Spleen (tissue), 11 donors: ENCODE measurements around the gene ARF6. TPM values are rescaled to one million over a fixed set of nuclear protein-coding genes. Genes with fewer than 3 reads are reported as not detected.

ENCODE experiments used
- DNase-seq: peaks from one replicate; pipeline ENCODE4 v3.0.0-alpha.2; 2020
- H3K27ac ChIP-seq, 8 donors: fragments of 200-600 bp; sonication (generic) in 7 of 8; 1 replicate in 4 of 8; 2 replicates in 4 of 8; pipeline versions ENCODE4 v1.5.0 to v1.8.0; 2016 to 2021; ENCODE audit warnings: inconsistent platforms in 4 of 8, mild to moderate bottlenecking in 4 of 8, moderate library complexity in 1 of 8
- H3K27me3 ChIP-seq, 7 donors: fragments of 200-600 bp; sonication (generic) in 6 of 7; replicated peaks in 1 of 7; 1 replicate in 4 of 7; 2 replicates in 3 of 7; pipeline versions ENCODE4 v1.5.0 to v1.8.0; 2016 to 2021; ENCODE audit warnings: inconsistent platforms in 3 of 7, mild to moderate bottlenecking in 1 of 7
- H3K36me3 ChIP-seq, 6 donors: fragments of 200-600 bp; sonication (generic) in 5 of 6; 1 replicate in 4 of 6; 2 replicates in 2 of 6; pipeline versions ENCODE4 v1.5.0 to v1.8.0; 2016 to 2021; ENCODE audit warnings: inconsistent platforms in 2 of 6
- H3K4me1 ChIP-seq, 6 donors: fragments of 200-600 bp; sonication (generic) in 5 of 6; 1 replicate in 3 of 6; 2 replicates in 3 of 6; pipeline versions ENCODE4 v1.5.0 to v1.8.0; 2016 to 2021; ENCODE audit warnings: inconsistent platforms in 3 of 6
- H3K4me3 ChIP-seq, 8 donors: fragments of 200-600 bp; sonication (generic) in 7 of 8; 1 replicate in 4 of 8; 2 replicates in 4 of 8; pipeline versions ENCODE4 v1.5.0 to v1.8.0; 2016 to 2021; ENCODE audit warnings: inconsistent platforms in 4 of 8, mild to moderate bottlenecking in 4 of 8, moderate library complexity in 2 of 8
- H3K9me3 ChIP-seq, 8 donors: fragments of 200-600 bp; sonication (generic) in 7 of 8; 1 replicate in 4 of 8; 2 replicates in 4 of 8; pipeline versions ENCODE4 v1.5.0 to v1.8.0; 2016 to 2021; ENCODE audit warnings: inconsistent platforms in 4 of 8
- POLR2A ChIP-seq, 3 donors: fragments of 450-650 bp; IDR thresholded peaks; one replicate each; pipeline ENCODE4 v1.5.1; 2017; ENCODE audit warnings: antibody characterized with exemption in 3 of 3, mild to moderate bottlenecking in 1 of 3
- POLR2AphosphoS5 ChIP-seq, 3 donors: sonication (generic); formaldehyde crosslinking; IDR thresholded peaks; one replicate each; pipeline ENCODE4 v1.5.1; 2017; ENCODE audit warnings: antibody characterized with exemption in 3 of 3
- WGBS, 5 donors: extraction: QIAGEN DNeasy Blood & Tissue Kit in 3 of 5; methylation state at CpG; one replicate each; pipeline versions ENCODE4 v1.1.5 to v1.1.7; 2013 to 2018; 5-methylcytosine and 5-hydroxymethylcytosine counted together
- intact Hi-C: fragments of 100-400 bp; cut with DNase I; formaldehyde crosslinking; loops from one replicate; pipeline ENCODE4 v1.15.0; 2023; ENCODE audit warnings: low total_unique reads
- polyA plus RNA-seq, 3 donors: library from polyadenylated mRNA; stranded (reverse); fragments of 200-250 nt; gene quantifications; one replicate each; pipeline ENCODE4 v1.2.1, GENCODE V29; 2013
- total RNA-seq, 7 donors: library from RNA; depleted of rRNA in 3 of 7; stranded (reverse); fragments of >200 nt in 3 of 7; fragmentation: NEBNext Ultra II Directional in 4 of 7; extraction: Animal tissue kit (Norgen Biotek cat#: 25700) in 4 of 7; gene quantifications; one replicate each; pipeline versions ENCODE4 v1.1.0 to v1.2.1, GENCODE V29; 2016 to 2021
- TF ChIP-seq, protein P1 (sequence below), 11 experiments: fragments of 200-600 bp in 7 of 11; fragments of 450-650 bp in 4 of 11; sonication (generic) in 4 of 11; IDR thresholded peaks in 8 of 11; conservative IDR thresholded peaks in 3 of 11; 1 replicate in 7 of 11; 2 replicates in 4 of 11; pipeline versions ENCODE4 v1.4.0 to v1.8.0; 2016 to 2021; ENCODE audit warnings: antibody characterized with exemption in 11 of 11, inconsistent platforms in 4 of 11, mild to moderate bottlenecking in 1 of 11
- donor health status: healthy with polysubstance abuse.
- donor health status: DM: no; HTN: no; CAD: no; lungs with moderate emphysema.
- donor health status: DM: no; HTN: no; CAD: no.
- donor health status: Bipolar disorder and iron deficiency.
- donor health status: healthy.
- donor health status: DM: no; HTN: no; CAD: no.
- donor health status: DM: yes; HTN: yes; CAD: no.

ARF6 gene
- total and polyA plus RNA-seq, 10 donors = 39.0 to 89.1 (median 76.6) TPM

DNA sequence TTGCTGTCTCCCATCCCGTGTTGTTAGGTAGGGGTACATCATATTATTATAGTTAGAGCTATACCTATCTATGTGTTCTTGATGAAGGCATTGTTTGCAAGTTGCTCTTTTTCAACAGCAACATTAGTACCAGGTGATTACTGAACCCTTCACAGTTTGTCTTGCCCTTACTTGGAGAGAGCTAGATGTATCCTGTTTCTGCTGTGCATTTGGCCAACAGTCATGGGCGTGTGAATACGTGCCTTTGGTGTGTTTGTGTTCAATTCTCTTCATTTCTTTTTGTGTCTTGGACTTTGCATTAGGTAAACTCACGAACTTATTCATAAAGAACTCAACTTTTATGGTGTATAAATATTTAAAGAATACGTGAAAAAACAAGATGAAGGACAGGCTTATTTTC is 14.3 kb downstream of the ARF6 start:
- Histone ChIP-seq H3K27me3 (no peaks in the 10 kb centered on the region), H3K36me3 (no peaks in the 10 kb centered on the region), H3K9me3 (no peaks in the 10 kb centered on the region), H3K4me1 (peaks cover 3 to 50% (median 35%) of the 10 kb centered on the region in 6 donors), H3K27ac (peak overlapping the region; percentile 10 to 85 (median 80)), H3K4me3 (no peak overlapping the region)
- TF ChIP-seq POLR2A (IDR thresholded peaks at IDR 0.05) = no peak
- TF ChIP-seq, protein P1, sequence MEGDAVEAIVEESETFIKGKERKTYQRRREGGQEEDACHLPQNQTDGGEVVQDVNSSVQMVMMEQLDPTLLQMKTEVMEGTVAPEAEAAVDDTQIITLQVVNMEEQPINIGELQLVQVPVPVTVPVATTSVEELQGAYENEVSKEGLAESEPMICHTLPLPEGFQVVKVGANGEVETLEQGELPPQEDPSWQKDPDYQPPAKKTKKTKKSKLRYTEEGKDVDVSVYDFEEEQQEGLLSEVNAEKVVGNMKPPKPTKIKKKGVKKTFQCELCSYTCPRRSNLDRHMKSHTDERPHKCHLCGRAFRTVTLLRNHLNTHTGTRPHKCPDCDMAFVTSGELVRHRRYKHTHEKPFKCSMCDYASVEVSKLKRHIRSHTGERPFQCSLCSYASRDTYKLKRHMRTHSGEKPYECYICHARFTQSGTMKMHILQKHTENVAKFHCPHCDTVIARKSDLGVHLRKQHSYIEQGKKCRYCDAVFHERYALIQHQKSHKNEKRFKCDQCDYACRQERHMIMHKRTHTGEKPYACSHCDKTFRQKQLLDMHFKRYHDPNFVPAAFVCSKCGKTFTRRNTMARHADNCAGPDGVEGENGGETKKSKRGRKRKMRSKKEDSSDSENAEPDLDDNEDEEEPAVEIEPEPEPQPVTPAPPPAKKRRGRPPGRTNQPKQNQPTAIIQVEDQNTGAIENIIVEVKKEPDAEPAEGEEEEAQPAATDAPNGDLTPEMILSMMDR (IDR thresholded peaks at IDR 0.05 in 8 of 11, conservative IDR thresholded peaks at IDR 0.05 in 3 of 11) = no peak
- no peak for TF ChIP-seq POLR2AphosphoS5 (IDR thresholded peaks at IDR 0.05)
- WGBS, 5 donors = 60 to 71% (median 67%) methylated on average over 5 of the region's 5 CpGs
- intact Hi-C loops = no loop called here
- no peak for DNase-seq

DNA sequence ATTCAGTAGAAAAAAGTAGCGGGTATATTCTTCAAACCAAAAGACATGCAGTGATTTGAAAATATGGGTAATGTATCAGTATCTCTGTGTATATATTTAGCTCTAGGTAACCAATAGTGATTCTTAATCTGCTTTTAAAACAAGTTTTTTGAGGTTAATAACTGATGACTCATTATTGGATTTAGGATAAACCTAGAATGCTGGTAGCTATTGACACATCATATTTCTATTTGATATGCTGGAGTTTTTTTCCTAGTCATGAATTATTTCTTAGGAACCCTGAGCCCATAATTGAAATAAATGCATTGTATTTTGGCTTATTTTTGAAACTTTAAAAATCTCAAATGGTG is 15.5 kb downstream of the ARF6 start:
- 0 to 3% (median 0%) methylated on average over 1 of the region's 1 CpG for WGBS, 5 donors
- intact Hi-C loops = no loop called here
- H3K36me3 ChIP-seq = no peaks in the 10 kb centered on the region
- no peak for TF ChIP-seq POLR2A (IDR thresholded peaks at IDR 0.05)
- TF ChIP-seq, protein P1 (IDR thresholded peaks at IDR 0.05 in 8 of 11, conservative IDR thresholded peaks at IDR 0.05 in 3 of 11) = no peak
- no peak for TF ChIP-seq POLR2AphosphoS5 (IDR thresholded peaks at IDR 0.05)
- H3K4me1 ChIP-seq = peaks cover 3 to 51% (median 36%) of the 10 kb centered on the region in 6 donors
- no peaks in the 10 kb centered on the region for H3K27me3 ChIP-seq
- peak overlapping the region; percentile 48 to 85 (median 80) for H3K27ac ChIP-seq
- H3K4me3 ChIP-seq = no peak overlapping the region
- DNase-seq = no peak
- no peaks in the 10 kb centered on the region for H3K9me3 ChIP-seq

DNA sequence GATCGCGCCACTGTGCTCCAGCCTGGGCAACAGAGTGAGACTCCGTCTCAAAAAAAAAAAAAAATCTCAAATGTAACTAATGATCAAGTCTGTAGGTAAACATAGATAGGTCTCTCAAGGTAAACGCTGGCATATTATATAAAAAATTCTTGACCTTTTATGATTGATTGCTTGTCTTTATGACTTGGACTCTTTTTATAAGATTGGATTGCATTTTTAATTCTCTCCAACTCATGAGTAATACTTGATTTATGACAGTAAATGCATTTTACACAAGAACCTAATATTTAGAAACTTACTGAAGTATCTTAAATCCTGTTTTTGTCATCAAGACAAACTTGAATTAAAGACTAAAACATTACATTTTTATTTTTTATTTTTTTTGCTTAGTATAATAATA is 16.1 kb downstream of the ARF6 start:
- DNase-seq = no peak

DNA sequence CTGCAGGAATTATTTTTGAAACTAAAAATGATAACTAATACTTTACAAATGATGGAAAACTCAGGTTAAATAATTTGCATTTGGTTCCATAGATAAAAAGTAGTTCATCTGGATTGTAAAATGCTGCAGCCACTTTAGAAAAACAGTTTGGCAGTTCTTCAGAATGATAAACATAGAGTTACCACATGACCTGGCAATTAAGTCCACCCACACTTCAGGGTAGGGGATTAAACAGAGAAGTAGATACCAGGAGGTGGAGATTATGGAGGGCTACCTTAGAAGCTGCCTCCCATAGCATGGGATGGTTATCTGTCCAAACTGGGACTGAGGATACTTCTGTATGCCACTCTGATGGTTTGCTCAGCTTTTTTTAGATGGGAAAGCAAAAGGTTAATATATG is 22.2 kb downstream of the ARF6 start:
- no peaks in the 10 kb centered on the region for H3K27me3 ChIP-seq
- H3K4me1 ChIP-seq = peaks cover 0 to 19% (median 12%) of the 10 kb centered on the region in 6 donors
- no peaks in the 10 kb centered on the region for H3K36me3 ChIP-seq
- DNase-seq = no peak
- no peak overlapping the region for H3K4me3 ChIP-seq
- TF ChIP-seq, protein P1 (IDR thresholded peaks at IDR 0.05 in 8 of 11, conservative IDR thresholded peaks at IDR 0.05 in 3 of 11) = no peak
- TF ChIP-seq POLR2AphosphoS5 (IDR thresholded peaks at IDR 0.05) (no peak), POLR2A (IDR thresholded peaks at IDR 0.05) (no peak)
- intact Hi-C loops = no loop called here
- H3K27ac ChIP-seq = no peak overlapping the region
- no peaks in the 10 kb centered on the region for H3K9me3 ChIP-seq

More for the DNA sequence above, 16.1 kb downstream of the ARF6 start:
- Histone ChIP-seq H3K27me3 (no peaks in the 10 kb centered on the region), H3K4me3 (no peak overlapping the region), H3K27ac (no peak overlapping the region), H3K9me3 (no peaks in the 10 kb centered on the region), H3K36me3 (no peaks in the 10 kb centered on the region), H3K4me1 (peaks cover 3 to 51% (median 36%) of the 10 kb centered on the region in 6 donors)
- no peak for TF ChIP-seq POLR2AphosphoS5 (IDR thresholded peaks at IDR 0.05)
- no peak for TF ChIP-seq POLR2A (IDR thresholded peaks at IDR 0.05)
- TF ChIP-seq, protein P1 (IDR thresholded peaks at IDR 0.05 in 8 of 11, conservative IDR thresholded peaks at IDR 0.05 in 3 of 11) = no peak
- 94 to 99% (median 96%) methylated on average over 4 of the region's 4 CpGs for whole genome bisulfite sequencing, 5 donors
- intact Hi-C loops = no loop called here
